HEK293 (cell line): ENCODE measurements around the gene CCDC179.
A peak's percentile ranks its signal among the peaks of the same experiment; 100 is the strongest.

ENCODE experiments used
- BCL11A ChIP-seq: fragments of 450-650 bp; formaldehyde crosslinking; IDR thresholded peaks from 2 replicates; pipeline ENCODE4 v1.5.1; 2016; ENCODE audit warnings: low read depth, missing biosample characterization, missing genetic modification characterization
- INSM2 ChIP-seq: fragments of 450-650 bp; formaldehyde crosslinking; IDR thresholded peaks from 2 replicates; pipeline ENCODE4 v1.5.1; 2016; ENCODE audit warnings: missing biosample characterization, missing genetic modification characterization
- MZF1 ChIP-seq: fragments of 450-650 bp; formaldehyde crosslinking; IDR thresholded peaks from 2 replicates; pipeline ENCODE4 v1.5.1; 2017; ENCODE audit warnings: missing biosample characterization, missing genetic modification characterization, borderline replicate concordance
- OVOL3 ChIP-seq: fragments of 450-650 bp; formaldehyde crosslinking; IDR thresholded peaks from 2 replicates; pipeline ENCODE4 v1.5.1; 2016; ENCODE audit warnings: missing biosample characterization, missing genetic modification characterization
- PRDM1 ChIP-seq: fragments of 450-650 bp; formaldehyde crosslinking; IDR thresholded peaks from 2 replicates; pipeline ENCODE4; 2016; ENCODE audit warnings: missing biosample characterization, missing genetic modification characterization
- PRDM10 ChIP-seq: fragments of 450-650 bp; formaldehyde crosslinking; IDR thresholded peaks from 2 replicates; pipeline ENCODE4 v1.5.1; 2016; ENCODE audit warnings: missing biosample characterization, missing genetic modification characterization
- SP2 ChIP-seq: fragments of 450-650 bp; formaldehyde crosslinking; IDR thresholded peaks from 2 replicates; pipeline ENCODE4 v1.5.1; 2016; ENCODE audit warnings: missing biosample characterization, missing genetic modification characterization
- SP3 ChIP-seq: fragments of 450-650 bp; formaldehyde crosslinking; IDR thresholded peaks from 2 replicates; pipeline ENCODE4 v1.5.1; 2016; ENCODE audit warnings: missing biosample characterization, missing genetic modification characterization
- WT1 ChIP-seq: fragments of 450-650 bp; formaldehyde crosslinking; IDR thresholded peaks from 2 replicates; pipeline ENCODE4 v1.5.1; 2016; ENCODE audit warnings: missing biosample characterization, missing genetic modification characterization
- ZFP3 ChIP-seq: fragments of 450-650 bp; formaldehyde crosslinking; IDR thresholded peaks from 2 replicates; pipeline ENCODE4 v1.5.1; 2016; ENCODE audit warnings: low read depth, missing biosample characterization, missing genetic modification characterization
- ZFP37 ChIP-seq: fragments of 450-650 bp; formaldehyde crosslinking; IDR thresholded peaks from 2 replicates; pipeline ENCODE4 v1.5.1; 2016; ENCODE audit warnings: missing biosample characterization, missing genetic modification characterization
- ZFP69B ChIP-seq: fragments of 450-650 bp; formaldehyde crosslinking; IDR thresholded peaks from 2 replicates; pipeline ENCODE4 v1.5.1; 2016; ENCODE audit warnings: missing biosample characterization, missing genetic modification characterization
- ZNF112 ChIP-seq: fragments of 450-650 bp; formaldehyde crosslinking; IDR thresholded peaks from 2 replicates; pipeline ENCODE4 v1.5.0; 2017; ENCODE audit warnings: missing biosample characterization, missing genetic modification characterization
- ZNF132 ChIP-seq: fragments of 450-650 bp; formaldehyde crosslinking; IDR thresholded peaks from 2 replicates; pipeline ENCODE4 v1.5.1; 2017; ENCODE audit warnings: missing biosample characterization, missing genetic modification characterization, borderline replicate concordance
- ZNF16 ChIP-seq: fragments of 450-650 bp; formaldehyde crosslinking; IDR thresholded peaks from 2 replicates; pipeline ENCODE4 v1.5.1; 2016; ENCODE audit warnings: low read depth, missing biosample characterization, missing genetic modification characterization
- ZNF292 ChIP-seq: fragments of 450-650 bp; formaldehyde crosslinking; IDR thresholded peaks from 2 replicates; pipeline ENCODE4 v1.5.1; 2016; ENCODE audit warnings: low read depth, missing biosample characterization, missing genetic modification characterization, borderline replicate concordance
- ZNF610 ChIP-seq: fragments of 450-650 bp; formaldehyde crosslinking; IDR thresholded peaks from 2 replicates; pipeline ENCODE4 v1.5.1; 2016; ENCODE audit warnings: missing biosample characterization, missing genetic modification characterization, borderline replicate concordance
- ZNF654 ChIP-seq: fragments of 450-650 bp; formaldehyde crosslinking; IDR thresholded peaks from 2 replicates; pipeline ENCODE4 v1.5.1; 2016; ENCODE audit warnings: low read depth, missing biosample characterization, missing genetic modification characterization
- TF ChIP-seq, protein P1 (sequence below): fragments of 450-650 bp; formaldehyde crosslinking; IDR thresholded peaks from 2 replicates; pipeline ENCODE4 v1.5.1; 2016; ENCODE audit warnings: missing biosample characterization, missing genetic modification characterization
- TF ChIP-seq, protein P2 (sequence below): fragments of 450-650 bp; formaldehyde crosslinking; IDR thresholded peaks from 2 replicates; pipeline ENCODE4 v1.5.1; 2016; ENCODE audit warnings: missing biosample characterization, missing genetic modification characterization
- TF ChIP-seq, protein P3 (sequence below): fragments of 450-650 bp; formaldehyde crosslinking; IDR thresholded peaks from 2 replicates; pipeline ENCODE4 v1.5.1; 2016; ENCODE audit warnings: missing biosample characterization, missing genetic modification characterization
- TF ChIP-seq, protein P4 (sequence below): fragments of 450-650 bp; formaldehyde crosslinking; IDR thresholded peaks from 2 replicates; pipeline ENCODE4 v1.5.1; 2016; ENCODE audit warnings: missing biosample characterization, missing genetic modification characterization
- TF ChIP-seq, protein P5 (sequence below): fragments of 450-650 bp; formaldehyde crosslinking; IDR thresholded peaks from 2 replicates; pipeline ENCODE4 v1.5.1; 2016; ENCODE audit warnings: missing biosample characterization, missing genetic modification characterization

Gene CCDC179

DNA sequence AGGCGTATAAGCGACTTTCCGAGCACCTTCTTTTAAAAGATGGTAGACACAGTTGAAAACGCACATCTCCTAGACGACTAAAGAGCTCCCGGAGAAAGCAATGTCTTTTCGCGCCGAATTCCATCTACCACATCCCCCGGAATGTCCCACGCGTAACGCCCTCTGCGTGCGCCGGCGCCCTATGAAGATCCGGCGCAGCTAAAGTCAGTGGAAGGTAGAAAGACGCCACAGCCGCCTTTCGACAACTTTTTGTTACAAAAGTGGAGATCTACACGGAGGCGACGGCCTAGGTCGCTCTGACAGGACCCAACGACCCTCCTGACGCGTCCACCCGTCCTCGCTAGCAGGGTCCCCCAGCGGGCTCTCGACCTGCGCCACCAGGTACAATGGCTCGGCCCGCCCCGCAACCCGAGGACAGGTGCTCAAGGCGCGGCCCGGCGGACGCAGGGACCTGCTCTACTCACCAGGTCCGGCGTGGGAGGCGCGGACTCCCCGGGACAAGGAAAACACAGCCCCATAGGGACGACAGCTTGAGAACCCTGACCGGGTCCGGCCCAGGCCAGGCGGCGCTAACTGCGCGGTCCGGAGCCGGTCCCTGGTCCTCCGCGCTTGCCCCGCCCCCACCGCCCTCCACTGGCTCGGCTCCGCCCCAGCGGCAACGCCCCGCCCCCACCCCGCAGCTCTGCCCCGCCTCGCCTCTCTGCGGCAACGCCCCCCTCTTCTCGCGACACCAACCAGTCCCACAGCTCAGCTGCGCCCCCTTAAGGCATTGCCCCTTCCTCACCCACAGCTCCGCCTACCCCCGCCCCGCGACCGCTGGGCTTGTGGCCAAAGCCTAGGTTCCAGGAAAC, 30.8 kb downstream of the CCDC179 start, which contains the start of gene SVIP (continued):
- TF ChIP-seq PRDM10 (peak; percentile 92), SP2 (tag by site-specific recombination) (peak; percentile 55), ZNF112 (no peak), PRDM1 (tag by site-specific recombination) (no peak), ZFP3 (tag by site-specific recombination) (no peak), WT1 (tag by site-specific recombination) (no peak), ZNF292 (no peak), ZFP69B (tag by site-specific recombination) (0 out of 2 replicates have a peak, but pooled peaks have one; percentile 37), ZNF16 (tag by site-specific recombination) (no peak), SP3 (tag by site-specific recombination) (peak; percentile 69), ZNF654 (tag by site-specific recombination) (peak; percentile 5; the same call in 1 of the 2 replicates), MZF1 (tag by site-specific recombination) (no peak), ZNF132 (tag by site-specific recombination) (no peak), INSM2 (tag by site-specific recombination) (no peak), OVOL3 (tag by site-specific recombination) (no peak), BCL11A (tag by site-specific recombination) (no peak), ZFP37 (tag by site-specific recombination) (peak; percentile 74; the same call in 1 of the 2 replicates), ZNF610 (tag by site-specific recombination) (no peak)
- TF ChIP-seq, protein P1, sequence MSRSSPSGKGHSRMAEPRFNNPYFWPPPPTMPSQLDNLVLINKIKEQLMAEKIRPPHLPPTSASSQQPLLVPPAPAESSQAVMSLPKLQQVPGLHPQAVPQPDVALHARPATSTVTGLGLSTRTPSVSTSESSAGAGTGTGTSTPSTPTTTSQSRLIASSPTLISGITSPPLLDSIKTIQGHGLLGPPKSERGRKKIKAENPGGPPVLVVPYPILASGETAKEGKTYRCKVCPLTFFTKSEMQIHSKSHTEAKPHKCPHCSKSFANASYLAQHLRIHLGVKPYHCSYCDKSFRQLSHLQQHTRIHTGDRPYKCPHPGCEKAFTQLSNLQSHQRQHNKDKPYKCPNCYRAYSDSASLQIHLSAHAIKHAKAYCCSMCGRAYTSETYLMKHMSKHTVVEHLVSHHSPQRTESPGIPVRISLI (tag by site-specific recombination), result no peak
- TF ChIP-seq, protein P2, sequence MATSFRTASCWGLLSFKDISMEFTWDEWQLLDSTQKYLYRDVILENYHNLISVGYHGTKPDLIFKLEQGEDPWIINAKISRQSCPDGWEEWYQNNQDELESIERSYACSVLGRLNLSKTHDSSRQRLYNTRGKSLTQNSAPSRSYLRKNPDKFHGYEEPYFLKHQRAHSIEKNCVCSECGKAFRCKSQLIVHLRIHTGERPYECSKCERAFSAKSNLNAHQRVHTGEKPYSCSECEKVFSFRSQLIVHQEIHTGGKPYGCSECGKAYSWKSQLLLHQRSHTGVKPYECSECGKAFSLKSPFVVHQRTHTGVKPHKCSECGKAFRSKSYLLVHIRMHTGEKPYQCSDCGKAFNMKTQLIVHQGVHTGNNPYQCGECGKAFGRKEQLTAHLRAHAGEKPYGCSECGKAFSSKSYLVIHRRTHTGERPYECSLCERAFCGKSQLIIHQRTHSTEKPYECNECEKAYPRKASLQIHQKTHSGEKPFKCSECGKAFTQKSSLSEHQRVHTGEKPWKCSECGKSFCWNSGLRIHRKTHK (tag by site-specific recombination), result no peak
- TF ChIP-seq, protein P3, sequence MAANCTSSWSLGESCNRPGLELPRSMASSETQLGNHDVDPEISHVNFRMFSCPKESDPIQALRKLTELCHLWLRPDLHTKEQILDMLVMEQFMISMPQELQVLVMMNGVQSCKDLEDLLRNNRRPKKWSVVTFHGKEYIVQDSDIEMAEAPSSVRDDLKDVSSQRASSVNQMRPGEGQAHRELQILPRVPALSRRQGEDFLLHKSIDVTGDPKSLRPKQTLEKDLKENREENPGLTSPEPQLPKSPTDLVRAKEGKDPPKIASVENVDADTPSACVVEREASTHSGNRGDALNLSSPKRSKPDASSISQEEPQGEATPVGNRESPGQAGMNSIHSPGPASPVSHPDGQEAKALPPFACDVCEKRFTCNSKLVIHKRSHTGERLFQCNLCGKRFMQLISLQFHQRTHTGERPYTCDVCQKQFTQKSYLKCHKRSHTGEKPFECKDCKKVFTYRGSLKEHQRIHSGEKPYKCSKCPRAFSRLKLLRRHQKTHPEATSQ, result no peak
- TF ChIP-seq, protein P4, sequence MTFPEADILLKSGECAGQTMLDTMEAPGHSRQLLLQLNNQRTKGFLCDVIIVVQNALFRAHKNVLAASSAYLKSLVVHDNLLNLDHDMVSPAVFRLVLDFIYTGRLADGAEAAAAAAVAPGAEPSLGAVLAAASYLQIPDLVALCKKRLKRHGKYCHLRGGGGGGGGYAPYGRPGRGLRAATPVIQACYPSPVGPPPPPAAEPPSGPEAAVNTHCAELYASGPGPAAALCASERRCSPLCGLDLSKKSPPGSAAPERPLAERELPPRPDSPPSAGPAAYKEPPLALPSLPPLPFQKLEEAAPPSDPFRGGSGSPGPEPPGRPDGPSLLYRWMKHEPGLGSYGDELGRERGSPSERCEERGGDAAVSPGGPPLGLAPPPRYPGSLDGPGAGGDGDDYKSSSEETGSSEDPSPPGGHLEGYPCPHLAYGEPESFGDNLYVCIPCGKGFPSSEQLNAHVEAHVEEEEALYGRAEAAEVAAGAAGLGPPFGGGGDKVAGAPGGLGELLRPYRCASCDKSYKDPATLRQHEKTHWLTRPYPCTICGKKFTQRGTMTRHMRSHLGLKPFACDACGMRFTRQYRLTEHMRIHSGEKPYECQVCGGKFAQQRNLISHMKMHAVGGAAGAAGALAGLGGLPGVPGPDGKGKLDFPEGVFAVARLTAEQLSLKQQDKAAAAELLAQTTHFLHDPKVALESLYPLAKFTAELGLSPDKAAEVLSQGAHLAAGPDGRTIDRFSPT (tag by site-specific recombination), result peak; percentile 86
- TF ChIP-seq, protein P5, sequence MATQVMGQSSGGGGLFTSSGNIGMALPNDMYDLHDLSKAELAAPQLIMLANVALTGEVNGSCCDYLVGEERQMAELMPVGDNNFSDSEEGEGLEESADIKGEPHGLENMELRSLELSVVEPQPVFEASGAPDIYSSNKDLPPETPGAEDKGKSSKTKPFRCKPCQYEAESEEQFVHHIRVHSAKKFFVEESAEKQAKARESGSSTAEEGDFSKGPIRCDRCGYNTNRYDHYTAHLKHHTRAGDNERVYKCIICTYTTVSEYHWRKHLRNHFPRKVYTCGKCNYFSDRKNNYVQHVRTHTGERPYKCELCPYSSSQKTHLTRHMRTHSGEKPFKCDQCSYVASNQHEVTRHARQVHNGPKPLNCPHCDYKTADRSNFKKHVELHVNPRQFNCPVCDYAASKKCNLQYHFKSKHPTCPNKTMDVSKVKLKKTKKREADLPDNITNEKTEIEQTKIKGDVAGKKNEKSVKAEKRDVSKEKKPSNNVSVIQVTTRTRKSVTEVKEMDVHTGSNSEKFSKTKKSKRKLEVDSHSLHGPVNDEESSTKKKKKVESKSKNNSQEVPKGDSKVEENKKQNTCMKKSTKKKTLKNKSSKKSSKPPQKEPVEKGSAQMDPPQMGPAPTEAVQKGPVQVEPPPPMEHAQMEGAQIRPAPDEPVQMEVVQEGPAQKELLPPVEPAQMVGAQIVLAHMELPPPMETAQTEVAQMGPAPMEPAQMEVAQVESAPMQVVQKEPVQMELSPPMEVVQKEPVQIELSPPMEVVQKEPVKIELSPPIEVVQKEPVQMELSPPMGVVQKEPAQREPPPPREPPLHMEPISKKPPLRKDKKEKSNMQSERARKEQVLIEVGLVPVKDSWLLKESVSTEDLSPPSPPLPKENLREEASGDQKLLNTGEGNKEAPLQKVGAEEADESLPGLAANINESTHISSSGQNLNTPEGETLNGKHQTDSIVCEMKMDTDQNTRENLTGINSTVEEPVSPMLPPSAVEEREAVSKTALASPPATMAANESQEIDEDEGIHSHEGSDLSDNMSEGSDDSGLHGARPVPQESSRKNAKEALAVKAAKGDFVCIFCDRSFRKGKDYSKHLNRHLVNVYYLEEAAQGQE (tag by site-specific recombination), result no peak
